Choroid plexus epithelial cell (primary cell): ENCODE measurements around the gene MARCHF11.

Experiments
- DNase-seq: peaks from one replicate; pipeline ENCODE4 v3.0.0-alpha.2; 2010; ENCODE audit warnings: low read depth
- H3K4me3 ChIP-seq: 2 replicates; pipeline ENCODE4 v1.5.1; 2011; ENCODE audit warnings: low read depth, mild to moderate bottlenecking, control low read depth, low read length, moderate library complexity
- TF ChIP-seq, protein P1 (sequence below): conservative IDR thresholded peaks from 2 replicates; pipeline ENCODE4 v1.5.1; 2011; ENCODE audit warnings: low read depth, mild to moderate bottlenecking, control low read depth, inconsistent platforms, low read length, moderate library complexity

The MARCHF11 gene

GRCh38 chr5:16048132-16048531 is 131.5 kb downstream of the MARCHF11 start:
- TF ChIP-seq, protein P1, sequence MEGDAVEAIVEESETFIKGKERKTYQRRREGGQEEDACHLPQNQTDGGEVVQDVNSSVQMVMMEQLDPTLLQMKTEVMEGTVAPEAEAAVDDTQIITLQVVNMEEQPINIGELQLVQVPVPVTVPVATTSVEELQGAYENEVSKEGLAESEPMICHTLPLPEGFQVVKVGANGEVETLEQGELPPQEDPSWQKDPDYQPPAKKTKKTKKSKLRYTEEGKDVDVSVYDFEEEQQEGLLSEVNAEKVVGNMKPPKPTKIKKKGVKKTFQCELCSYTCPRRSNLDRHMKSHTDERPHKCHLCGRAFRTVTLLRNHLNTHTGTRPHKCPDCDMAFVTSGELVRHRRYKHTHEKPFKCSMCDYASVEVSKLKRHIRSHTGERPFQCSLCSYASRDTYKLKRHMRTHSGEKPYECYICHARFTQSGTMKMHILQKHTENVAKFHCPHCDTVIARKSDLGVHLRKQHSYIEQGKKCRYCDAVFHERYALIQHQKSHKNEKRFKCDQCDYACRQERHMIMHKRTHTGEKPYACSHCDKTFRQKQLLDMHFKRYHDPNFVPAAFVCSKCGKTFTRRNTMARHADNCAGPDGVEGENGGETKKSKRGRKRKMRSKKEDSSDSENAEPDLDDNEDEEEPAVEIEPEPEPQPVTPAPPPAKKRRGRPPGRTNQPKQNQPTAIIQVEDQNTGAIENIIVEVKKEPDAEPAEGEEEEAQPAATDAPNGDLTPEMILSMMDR = no peak
- DNase-seq = no peak
- H3K4me3 ChIP-seq = no peak overlapping the region

DNA sequence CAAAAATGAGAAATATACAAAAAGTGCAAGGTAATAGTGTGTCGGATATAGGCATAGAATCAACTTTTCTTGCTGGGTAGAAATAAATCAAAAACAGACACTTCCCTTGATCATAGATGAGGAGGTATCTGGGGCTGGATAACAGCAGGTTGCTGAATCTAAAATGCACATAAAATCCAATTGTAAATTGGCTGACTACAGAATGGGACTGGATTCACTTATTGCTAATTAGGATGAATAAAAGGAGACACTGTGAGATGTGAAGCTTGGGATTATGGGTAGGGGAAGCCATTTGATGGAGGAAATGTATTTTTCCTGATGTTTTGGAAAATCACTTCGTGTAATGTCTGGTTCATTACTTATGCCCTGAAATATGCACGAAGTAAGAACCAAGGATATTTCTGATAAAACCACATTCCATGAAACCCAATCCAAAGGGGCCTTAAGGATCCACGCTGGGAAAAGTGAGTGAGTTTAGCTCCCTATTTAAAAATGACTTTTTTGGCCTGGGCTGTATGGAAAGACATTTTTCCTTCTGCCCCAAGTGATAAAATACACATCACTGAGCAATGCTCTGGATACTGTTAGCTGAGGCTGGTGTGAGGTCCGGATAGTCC is 136.1 kb downstream of the MARCHF11 start:
- DNase-seq = no peak
- TF ChIP-seq, protein P1 = no peak

GRCh38 chr5:16037121-16037845 is 142.3 kb downstream of the MARCHF11 start:
- no peak for DNase-seq
- TF ChIP-seq, protein P1 = no peak
- H3K4me3 ChIP-seq = no peak overlapping the region

More for the DNA sequence above, 136.1 kb downstream of the MARCHF11 start:
- H3K4me3 ChIP-seq = no peak overlapping the region

GRCh38 chr5:16034319-16035001 is 145.1 kb downstream of the MARCHF11 start:
- H3K4me3 ChIP-seq = no peak overlapping the region
- DNase-seq = no peak
- TF ChIP-seq, protein P1 = no peak

GRCh38 chr5:16033187-16033925 is 146.2 kb downstream of the MARCHF11 start:
- TF ChIP-seq, protein P1 = no peak

DNA sequence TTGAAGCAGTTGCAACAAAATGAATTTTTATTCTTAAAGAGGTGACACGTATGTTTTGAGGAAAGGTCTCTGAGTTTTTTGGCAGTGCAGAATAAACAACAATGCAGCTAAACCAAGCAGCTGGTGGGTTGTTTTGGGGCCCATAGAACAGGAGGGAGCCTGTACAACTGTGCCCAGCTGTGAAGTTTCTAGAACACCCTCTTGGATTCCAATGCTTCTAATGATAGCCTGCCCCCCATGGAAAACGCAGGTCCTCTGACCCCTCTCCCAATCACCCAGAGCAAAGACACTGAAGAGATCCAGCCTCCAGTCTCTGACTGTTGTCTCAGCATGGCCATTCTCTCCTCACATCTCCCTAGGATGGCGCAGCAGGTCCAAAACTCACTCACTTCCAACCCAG is 150.9 kb downstream of the MARCHF11 start:
- TF ChIP-seq, protein P1 = no peak
- no peak overlapping the region for H3K4me3 ChIP-seq
- no peak for DNase-seq

More at GRCh38 chr5:16033187-16033925, 146.2 kb downstream of the MARCHF11 start:
- H3K4me3 ChIP-seq = no peak overlapping the region
- DNase-seq = no peak
